Measurements from ENCODE around the gene SKOR1. TPM values are rescaled to one million over a fixed set of nuclear protein-coding genes. Genes with fewer than 3 reads are reported as not detected.

SKOR1 gene
- total and polyA plus RNA-seq, 9 donors: 0.05 to 1.2 (median 0.88) TPM

DNA sequence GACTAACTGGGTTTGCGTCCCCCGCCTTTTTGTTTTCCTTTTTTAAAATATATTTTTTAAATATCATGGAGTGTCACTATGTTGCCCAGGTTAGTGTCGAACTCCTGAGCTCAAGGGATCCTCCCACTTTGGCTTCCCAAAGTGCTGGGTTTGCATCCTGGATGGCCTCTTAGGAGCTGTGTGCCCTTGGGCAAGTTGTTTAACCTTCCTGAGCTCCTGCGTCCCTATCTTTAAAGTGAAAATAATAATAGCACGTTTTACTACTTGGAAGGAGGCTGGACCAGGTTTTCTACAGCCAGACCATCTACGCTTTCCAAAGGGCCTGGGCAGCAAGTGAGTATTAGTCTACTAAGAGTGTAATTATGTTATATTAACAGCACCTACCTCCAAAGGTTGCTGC, 58.7 kb downstream of the SKOR1 start:
- TF ChIP-seq, protein P1, sequence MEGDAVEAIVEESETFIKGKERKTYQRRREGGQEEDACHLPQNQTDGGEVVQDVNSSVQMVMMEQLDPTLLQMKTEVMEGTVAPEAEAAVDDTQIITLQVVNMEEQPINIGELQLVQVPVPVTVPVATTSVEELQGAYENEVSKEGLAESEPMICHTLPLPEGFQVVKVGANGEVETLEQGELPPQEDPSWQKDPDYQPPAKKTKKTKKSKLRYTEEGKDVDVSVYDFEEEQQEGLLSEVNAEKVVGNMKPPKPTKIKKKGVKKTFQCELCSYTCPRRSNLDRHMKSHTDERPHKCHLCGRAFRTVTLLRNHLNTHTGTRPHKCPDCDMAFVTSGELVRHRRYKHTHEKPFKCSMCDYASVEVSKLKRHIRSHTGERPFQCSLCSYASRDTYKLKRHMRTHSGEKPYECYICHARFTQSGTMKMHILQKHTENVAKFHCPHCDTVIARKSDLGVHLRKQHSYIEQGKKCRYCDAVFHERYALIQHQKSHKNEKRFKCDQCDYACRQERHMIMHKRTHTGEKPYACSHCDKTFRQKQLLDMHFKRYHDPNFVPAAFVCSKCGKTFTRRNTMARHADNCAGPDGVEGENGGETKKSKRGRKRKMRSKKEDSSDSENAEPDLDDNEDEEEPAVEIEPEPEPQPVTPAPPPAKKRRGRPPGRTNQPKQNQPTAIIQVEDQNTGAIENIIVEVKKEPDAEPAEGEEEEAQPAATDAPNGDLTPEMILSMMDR (IDR thresholded peaks at IDR 0.05): no peak
- TF ChIP-seq EP300 (IDR thresholded peaks at IDR 0.05) (no peak), POLR2A (IDR thresholded peaks at IDR 0.05) (no peak)
- no peaks in the 10 kb centered on the region for H3K4me1 ChIP-seq (ENCODE audit: insufficient read depth)
- 66 to 72% (median 72%) methylated on average over 6 of the region's 6 CpGs for WGBS, 3 donors

More for the DNA sequence above, 58.7 kb downstream of the SKOR1 start:
- intact Hi-C loops (cut with DNase I): loop anchor here in 1 of 4 donors (10.0 kb wide), 1 partner anchor 171 kb away; the partner anchor contains the start of gene PIAS1
- H3K4me3 ChIP-seq: peak overlapping the region; percentile 43
- H3K36me3 ChIP-seq: no peaks in the 10 kb centered on the region
- DNase-seq: no peak
- no peaks in the 10 kb centered on the region for H3K27me3 ChIP-seq
- no peaks in the 10 kb centered on the region for H3K9me3 ChIP-seq
- H3K27ac ChIP-seq: peak overlapping the region in 1 of 2 donors; percentile 53

Small RNA genes within 50 kb of the gene (small RNA-seq; reads per million reads assigned to genes)
- not detected for gene RNU6-1

Other genes with a start within 250 kb of the SKOR1 start
- gene RNU6-1, start 14.5 kb downstream of the SKOR1 start, total RNA-seq: not detected
- gene RNU6-1, start 14.5 kb downstream of the SKOR1 start, polyA plus RNA-seq: not detected
- gene PIAS1, start 228.8 kb downstream of the SKOR1 start, total RNA-seq: 10 to 100 TPM; 39.8 to 75.4 (median 53.6) TPM
- gene PIAS1, start 228.8 kb downstream of the SKOR1 start, polyA plus RNA-seq: 10 to 100 TPM; 18.6 to 43.7 TPM